ENCODE results near the gene TGFBRAP1. TPM values are rescaled to one million over a fixed set of nuclear protein-coding genes. Genes with fewer than 3 reads are reported as not detected.
"Not testable (repeated sequence)": the region's sequence is repeated elsewhere in the genome, so short reads cannot be mapped to it uniquely, and the experiment has no call there.

TGFBRAP1 gene
- total RNA-seq, 2 experiments from 2014 or later, result 28.7 to 30.1 TPM

DNA sequence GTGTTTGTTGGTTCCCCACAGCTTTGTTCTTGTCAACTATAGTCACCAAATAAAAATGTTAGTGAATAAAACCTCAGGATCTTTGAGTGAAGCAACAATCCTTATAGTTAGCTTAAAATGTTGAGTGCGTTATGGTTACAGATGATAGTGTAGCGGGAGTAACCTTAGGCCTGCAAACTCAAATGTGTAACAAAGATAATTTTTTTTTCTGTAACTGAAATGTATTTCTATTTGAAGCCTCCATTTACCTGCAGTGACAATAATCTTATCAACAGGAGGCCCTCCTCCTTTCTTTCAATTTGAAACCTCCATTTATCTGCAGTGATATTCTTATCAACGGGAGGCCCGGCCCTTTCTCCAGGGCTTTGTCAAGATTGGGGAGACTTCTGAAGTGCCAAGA, 4.7 kb upstream of the TGFBRAP1 start:
- peaks cover 10% of the 10 kb centered on the region for H3K36me3 Mint-ChIP-seq
- H3K9me3 Mint-ChIP-seq, result no peaks in the 10 kb centered on the region
- no peak for DNase-seq
- no peak overlapping the region for H3K4me3 Mint-ChIP-seq
- peaks cover 25% of the 10 kb centered on the region for H3K4me1 Mint-ChIP-seq
- H3K27ac Mint-ChIP-seq, result no peak overlapping the region
- H3K27me3 Mint-ChIP-seq, result no peaks in the 10 kb centered on the region

DNA sequence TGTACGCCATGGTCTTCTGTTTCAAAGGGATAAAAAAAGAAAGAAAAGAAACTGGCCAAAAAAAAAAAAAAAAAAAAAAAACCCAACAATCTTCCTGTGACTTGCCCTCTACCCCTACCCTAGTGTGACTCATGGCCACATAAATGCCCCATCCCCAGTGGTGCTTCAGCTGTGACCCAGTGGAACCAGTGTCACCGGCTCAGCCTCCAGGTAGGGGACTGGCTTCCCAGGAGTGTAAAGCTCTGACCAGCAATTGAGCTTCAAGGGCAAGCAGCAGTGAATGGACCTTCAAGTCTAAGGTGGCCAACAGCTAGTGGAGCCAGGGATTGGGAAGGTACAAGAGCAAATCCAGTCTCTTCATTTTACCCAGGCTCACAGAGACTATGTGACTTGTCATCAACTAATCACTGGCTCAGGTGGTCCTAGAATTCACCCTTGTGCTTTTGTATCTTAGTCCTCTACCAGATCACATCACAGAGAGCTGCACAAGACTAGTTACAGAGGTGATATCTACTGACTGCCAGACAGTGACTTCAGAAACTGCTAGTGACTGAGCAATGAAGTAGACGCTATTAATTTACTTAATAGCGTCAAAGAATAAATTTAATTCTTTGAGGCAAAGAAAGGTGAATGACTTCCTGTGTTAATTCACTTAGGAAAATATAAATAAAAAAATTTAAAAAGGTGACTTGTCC, 1.3 kb upstream of the TGFBRAP1 start:
- Mint-ChIP-seq H3K9me3 (no peaks in the 10 kb centered on the region), H3K27me3 (no peaks in the 10 kb centered on the region), H3K4me1 (peaks cover 34% of the 10 kb centered on the region)

DNA sequence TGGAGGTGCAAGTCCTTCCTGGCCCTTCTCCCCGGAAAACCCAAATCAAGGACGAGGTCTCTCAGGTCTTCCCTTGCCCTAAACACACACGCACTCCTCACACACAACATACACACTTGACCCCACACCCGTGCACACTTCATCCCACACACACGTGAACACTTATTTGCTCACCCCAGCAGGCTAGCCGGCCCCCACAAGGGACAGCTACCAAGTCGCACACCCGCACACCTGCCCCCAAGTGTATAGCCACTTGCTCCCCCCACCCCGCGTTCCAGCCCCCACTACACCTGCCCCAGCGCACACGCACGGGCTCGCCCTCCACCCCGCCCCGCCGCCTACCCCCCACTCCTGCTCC, 359 bp downstream of the TGFBRAP1 start:
- Mint-ChIP-seq H3K27ac (peak overlapping the region; percentile 86), H3K36me3 (peaks cover 25% of the 10 kb centered on the region), H3K27me3 (no peaks in the 10 kb centered on the region), H3K4me1 (peaks cover 46% of the 10 kb centered on the region), H3K4me3 (peak overlapping the region; percentile 82), H3K9me3 (no peaks in the 10 kb centered on the region)
- no peak for DNase-seq

More for the DNA sequence above, 1.3 kb upstream of the TGFBRAP1 start:
- Mint-ChIP-seq H3K36me3 (peaks cover 17% of the 10 kb centered on the region), H3K27ac (peak overlapping the region; percentile 96), H3K4me3 (peak overlapping the region; percentile 88)
- no peak for DNase-seq

DNA sequence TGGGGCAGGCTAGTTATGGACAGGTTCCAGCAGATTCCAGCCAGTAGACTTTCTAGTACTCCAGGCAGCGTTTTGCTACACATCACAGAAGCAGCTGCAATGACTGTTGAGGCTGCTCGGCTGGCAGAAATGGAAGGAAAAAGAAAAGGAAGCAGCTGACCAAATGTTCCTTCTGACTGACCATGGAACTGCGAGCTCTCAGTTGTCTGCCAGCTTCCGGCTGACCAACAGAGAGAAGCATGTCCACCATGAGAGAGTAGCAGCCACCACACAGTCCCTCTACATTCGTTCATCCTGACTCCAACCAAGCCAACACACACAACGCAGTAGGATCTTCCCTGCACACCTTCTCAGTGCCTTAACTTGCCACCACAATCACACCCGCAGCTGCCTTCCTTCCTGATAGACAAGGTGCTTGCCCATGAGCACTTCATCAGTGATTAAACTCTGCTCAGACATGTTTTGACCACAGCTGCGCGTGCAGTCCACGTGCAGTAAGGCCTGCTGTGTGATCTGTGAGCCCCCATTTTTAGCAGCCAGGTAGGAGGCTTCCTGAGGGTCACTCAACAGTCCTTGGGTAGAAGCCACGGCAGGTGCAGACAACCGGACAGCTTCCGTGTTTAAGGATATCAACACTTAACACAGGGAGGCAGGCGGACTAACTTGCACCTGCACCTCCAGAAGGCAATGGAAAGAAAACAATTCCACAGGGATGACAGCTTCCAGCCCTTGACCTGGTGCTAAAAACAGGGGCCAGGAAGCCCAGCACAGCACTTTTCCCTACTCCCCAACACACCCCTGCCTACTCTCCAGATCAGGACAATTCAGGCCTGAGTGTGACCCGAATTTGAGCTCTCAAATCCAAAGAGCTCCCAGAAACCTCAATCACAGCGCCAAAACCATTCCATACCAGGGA, 996 bp downstream of the TGFBRAP1 start:
- peak; percentile 27 for DNase-seq
- peaks cover 53% of the 10 kb centered on the region for H3K4me1 Mint-ChIP-seq
- H3K27ac Mint-ChIP-seq, result peak overlapping the region; percentile 86
- H3K9me3 Mint-ChIP-seq, result no peaks in the 10 kb centered on the region
- peak overlapping the region; percentile 82 for H3K4me3 Mint-ChIP-seq
- H3K36me3 Mint-ChIP-seq, result peaks cover 29% of the 10 kb centered on the region
- no peaks in the 10 kb centered on the region for H3K27me3 Mint-ChIP-seq

DNA sequence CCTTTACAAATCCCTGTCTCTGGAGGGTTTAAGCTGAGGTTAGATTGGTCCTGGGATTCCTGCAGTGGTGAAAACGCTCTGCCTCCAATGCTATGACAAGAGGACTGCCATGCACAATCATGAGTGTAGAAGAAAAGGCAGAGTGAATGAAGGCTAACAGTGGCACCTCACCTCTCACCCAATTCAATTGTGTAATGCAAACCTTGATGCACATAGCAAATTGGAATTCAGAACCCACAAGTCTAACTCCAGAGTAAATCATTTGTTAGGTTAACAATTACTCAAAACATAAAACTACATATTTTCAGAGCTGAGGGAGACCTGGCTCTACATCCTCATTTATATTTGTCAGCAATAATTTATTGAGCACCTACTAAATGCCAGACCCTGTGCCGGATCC, 1.8 kb downstream of the TGFBRAP1 start:
- Mint-ChIP-seq H3K4me3 (peak overlapping the region; percentile 82), H3K27ac (no peak overlapping the region), H3K4me1 (peaks cover 61% of the 10 kb centered on the region), H3K9me3 (no peaks in the 10 kb centered on the region), H3K27me3 (no peaks in the 10 kb centered on the region), H3K36me3 (peaks cover 29% of the 10 kb centered on the region)
- no peak for DNase-seq

DNA sequence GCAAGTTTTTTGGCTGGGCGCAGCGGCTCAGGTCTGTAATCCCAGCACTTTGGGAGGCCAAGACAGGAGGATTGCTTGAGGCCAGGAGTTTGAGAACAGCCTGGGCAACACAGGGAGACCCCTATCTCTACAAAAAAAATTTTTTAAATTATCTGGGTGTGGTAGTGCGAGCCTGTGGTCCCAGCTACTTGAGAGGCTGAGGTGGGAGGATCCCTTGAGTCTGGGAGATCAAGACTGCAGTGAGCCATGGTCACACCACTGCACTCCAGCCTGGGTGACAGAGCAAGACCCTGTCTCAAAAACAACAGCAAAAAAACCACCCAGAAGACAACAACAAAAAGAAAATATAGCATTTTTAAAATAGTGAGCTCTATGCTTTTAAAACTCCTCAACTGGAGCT, 2.3 kb downstream of the TGFBRAP1 start:
- H3K27ac Mint-ChIP-seq, H3K4me3 Mint-ChIP-seq, DNase-seq, H3K27me3 Mint-ChIP-seq, H3K9me3 Mint-ChIP-seq: not testable (repeated sequence)
- peaks cover 65% of the 10 kb centered on the region for H3K4me1 Mint-ChIP-seq
- peaks cover 29% of the 10 kb centered on the region for H3K36me3 Mint-ChIP-seq

DNA sequence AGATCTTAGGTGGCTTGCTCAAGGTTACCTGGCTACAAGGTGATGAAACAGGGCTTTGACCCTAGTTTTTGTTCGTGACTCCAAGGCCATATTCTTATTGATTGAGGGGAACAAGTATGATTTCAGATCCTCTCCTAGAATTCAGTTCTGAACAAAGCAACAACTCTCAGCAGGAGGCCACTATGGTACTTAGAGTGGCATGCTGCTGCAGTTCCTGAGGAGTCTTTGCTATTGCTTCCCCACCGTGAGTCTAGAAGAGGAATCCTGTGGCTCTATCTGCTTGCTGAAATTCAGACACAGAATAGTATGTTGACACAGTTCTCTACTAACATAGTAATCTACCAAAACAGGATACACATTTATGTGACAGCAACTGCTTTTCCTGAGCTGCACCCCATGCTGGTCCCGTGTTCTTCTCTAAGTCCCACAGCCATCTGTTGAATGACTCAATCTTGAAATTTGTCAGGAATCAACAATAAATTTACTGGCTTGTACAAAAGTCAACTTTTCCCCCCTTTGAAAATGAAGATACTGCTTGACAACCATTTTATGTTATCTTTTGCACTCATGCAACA, 4.1 kb downstream of the TGFBRAP1 start:
- H3K9me3 Mint-ChIP-seq, result no peaks in the 10 kb centered on the region
- no peak overlapping the region for H3K27ac Mint-ChIP-seq
- DNase-seq, result no peak
- H3K36me3 Mint-ChIP-seq, result peaks cover 29% of the 10 kb centered on the region
- H3K4me1 Mint-ChIP-seq, result peaks cover 66% of the 10 kb centered on the region
- no peak overlapping the region for H3K4me3 Mint-ChIP-seq
- H3K27me3 Mint-ChIP-seq, result no peaks in the 10 kb centered on the region

DNA sequence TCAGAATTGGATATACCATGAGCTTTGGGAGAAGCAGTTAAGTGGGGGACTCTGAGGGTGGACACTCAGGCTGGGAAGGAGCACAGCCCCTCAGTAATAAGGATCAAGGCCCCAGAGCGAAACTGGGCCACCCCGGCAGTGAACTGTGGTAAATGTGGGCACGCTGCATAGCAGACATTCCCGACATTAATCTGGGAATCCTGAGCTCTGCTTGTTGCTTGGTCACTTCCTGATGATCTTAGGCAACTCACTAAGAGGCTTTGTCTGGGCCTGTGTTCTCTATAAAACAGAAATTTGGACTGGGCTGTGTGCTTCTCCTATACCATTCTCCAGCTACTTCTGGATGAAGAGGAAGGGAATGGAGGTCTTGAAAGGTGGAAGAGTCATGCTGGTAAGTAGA, 4.8 kb downstream of the TGFBRAP1 start:
- DNase-seq, result no peak
- Mint-ChIP-seq H3K27ac (no peak overlapping the region), H3K27me3 (no peaks in the 10 kb centered on the region), H3K9me3 (no peaks in the 10 kb centered on the region), H3K36me3 (peaks cover 29% of the 10 kb centered on the region), H3K4me1 (peaks cover 69% of the 10 kb centered on the region), H3K4me3 (no peak overlapping the region)

DNA sequence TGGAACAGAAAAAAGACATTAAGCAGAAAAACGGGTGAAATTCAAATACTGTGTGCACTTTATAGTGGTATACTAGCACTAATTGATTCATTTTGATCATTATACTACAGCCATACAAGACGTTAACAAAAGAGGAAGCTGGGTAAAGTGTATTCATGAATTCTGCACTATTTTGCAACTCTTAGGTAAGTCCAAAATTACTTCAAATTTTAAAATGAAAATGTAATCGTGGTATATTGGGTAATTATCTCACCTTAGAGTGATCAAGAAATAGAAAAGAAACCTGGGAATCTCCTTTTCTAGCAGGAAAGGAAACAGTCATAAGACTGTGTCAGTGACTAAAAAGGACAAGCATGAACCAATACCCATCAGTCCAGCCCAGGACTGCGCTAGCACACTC, 5.4 kb downstream of the TGFBRAP1 start:
- Mint-ChIP-seq H3K27ac (no peak overlapping the region), H3K4me3 (no peak overlapping the region), H3K4me1 (peaks cover 69% of the 10 kb centered on the region), H3K27me3 (no peaks in the 10 kb centered on the region), H3K36me3 (peaks cover 28% of the 10 kb centered on the region), H3K9me3 (no peaks in the 10 kb centered on the region)
- DNase-seq, result no peak

DNA sequence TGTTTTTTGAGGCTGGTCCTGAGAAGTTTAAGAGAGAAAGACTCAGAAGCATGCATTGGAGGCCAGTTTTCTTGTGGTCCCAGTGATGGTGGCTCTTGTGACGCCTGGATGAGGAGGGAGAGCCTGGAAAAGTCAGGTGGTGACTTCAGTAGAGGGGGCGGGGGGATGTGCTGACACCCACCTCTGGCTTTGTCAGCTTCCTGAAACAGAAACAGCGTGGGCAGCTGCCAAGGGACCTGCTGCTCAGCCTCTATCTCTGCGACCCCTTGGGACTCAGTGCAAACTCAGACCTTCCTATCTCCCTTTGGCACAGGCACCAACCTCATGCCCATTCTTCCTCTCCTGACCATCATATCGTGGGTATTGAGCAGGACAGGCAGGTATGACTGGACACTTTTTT, 6.4 kb downstream of the TGFBRAP1 start:
- Mint-ChIP-seq H3K4me1 (peaks cover 68% of the 10 kb centered on the region), H3K27ac (peak overlapping the region; percentile 0), H3K9me3 (no peaks in the 10 kb centered on the region), H3K4me3 (no peak overlapping the region), H3K27me3 (no peaks in the 10 kb centered on the region), H3K36me3 (peaks cover 25% of the 10 kb centered on the region)
- no peak for DNase-seq

DNA sequence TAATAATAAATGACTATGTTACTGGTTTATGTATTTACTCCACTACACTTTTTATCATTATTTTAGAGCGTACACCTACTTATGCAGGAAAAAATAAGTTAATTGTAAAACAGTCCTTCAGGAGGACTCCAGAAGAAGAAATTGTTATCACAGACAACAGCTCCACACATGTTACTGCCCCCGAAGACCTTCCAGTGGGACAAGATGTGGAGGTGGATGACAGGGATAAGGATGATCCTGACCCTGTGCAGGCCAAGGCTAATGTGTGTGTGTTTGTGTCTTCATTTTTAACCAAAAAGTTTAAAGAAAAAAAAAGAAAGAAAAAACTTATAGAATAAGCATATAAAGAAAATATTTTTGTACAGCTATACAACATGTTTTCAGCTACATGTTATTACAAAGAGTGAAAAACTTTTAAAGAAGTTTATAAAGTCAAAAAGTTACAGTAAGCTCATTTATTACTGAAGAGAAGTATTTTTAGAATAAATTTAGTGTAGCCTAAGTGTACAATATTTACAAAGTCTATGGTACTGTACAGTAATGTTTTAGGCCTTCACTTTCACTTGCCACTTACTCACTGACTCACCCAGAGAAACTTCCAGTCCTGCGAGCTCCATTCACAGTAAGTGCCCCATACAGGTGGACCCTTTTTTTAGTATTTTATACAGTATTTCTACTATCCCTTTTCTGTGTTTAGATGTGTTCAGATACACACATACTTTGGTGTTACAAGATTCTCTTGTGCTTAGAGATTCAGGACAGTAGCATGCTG, 7.5 kb downstream of the TGFBRAP1 start:
- Mint-ChIP-seq H3K27ac (no peak overlapping the region), H3K9me3 (no peaks in the 10 kb centered on the region), H3K27me3 (no peaks in the 10 kb centered on the region), H3K4me1 (peaks cover 62% of the 10 kb centered on the region), H3K4me3 (no peak overlapping the region), H3K36me3 (peaks cover 24% of the 10 kb centered on the region)
- no peak for DNase-seq

DNA sequence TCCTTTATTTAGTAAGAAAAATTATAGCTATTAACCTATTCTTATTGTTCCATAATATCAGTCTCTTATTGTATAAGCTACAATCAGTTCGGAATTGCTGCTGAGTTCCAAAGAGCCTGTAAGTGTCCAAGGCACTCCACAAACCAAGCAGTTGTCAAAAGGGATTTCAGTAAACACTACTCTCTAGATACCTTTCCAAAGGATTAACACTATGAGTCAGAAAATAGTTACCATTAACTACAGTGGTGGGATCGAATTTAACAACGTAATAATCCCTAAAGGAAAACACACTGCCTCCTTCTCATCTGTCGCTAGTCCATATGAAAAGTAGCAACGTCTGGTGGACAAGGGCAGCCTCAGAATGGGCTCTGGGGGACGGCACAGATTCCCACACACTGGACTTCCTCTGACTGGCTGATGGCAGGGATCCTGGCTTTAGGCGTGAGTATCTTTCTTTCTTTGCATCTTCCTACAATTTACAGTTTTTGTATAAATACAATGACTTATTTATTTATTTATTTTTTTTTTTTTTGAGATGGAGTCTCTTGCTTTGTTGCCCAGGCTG, 8.8 kb downstream of the TGFBRAP1 start:
- DNase-seq, result no peak
- Mint-ChIP-seq H3K4me1 (peaks cover 55% of the 10 kb centered on the region), H3K27me3 (no peaks in the 10 kb centered on the region), H3K27ac (no peak overlapping the region), H3K9me3 (no peaks in the 10 kb centered on the region), H3K36me3 (peaks cover 23% of the 10 kb centered on the region), H3K4me3 (no peak overlapping the region)

DNA sequence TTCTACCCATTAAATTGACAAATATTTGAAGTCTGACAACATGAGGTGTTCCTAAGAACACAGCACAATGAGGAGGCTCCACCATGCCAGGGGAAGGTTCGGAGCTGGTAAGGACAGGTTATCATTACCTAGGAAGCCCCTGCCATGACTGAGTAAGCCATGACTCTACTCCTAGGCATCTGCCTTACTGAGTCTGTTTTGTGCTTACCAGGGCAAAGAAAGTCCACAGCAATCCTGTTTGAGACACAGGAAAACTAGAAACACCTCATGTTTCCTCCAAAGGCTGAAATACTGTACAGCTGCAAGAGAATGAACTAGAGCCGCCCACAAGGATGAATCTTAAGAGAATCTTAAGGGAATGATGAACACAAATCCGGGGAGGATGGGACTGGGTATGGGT, 11.6 kb downstream of the TGFBRAP1 start:
- Mint-ChIP-seq H3K4me1 (peaks cover 36% of the 10 kb centered on the region), H3K9me3 (no peaks in the 10 kb centered on the region), H3K36me3 (peaks cover 16% of the 10 kb centered on the region), H3K4me3 (no peak overlapping the region), H3K27ac (no peak overlapping the region), H3K27me3 (no peaks in the 10 kb centered on the region)
- DNase-seq, result no peak

DNA sequence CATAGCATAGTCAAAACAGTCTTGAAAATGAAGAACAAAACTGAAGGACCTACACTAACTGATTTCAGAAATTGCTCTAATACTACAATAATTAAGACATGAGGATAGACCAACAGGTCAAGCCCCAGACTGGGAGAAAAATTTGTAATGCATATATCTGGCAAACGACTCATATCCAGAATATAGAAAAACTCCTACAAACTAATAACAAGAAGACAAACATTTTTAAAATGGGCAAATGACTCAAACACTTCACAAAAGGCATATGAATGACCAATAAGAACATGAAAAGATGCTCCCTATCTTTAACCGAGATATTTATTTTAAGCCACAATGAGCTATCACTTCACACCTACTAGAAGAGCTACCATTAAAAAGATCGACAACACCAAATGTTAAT, 14.2 kb downstream of the TGFBRAP1 start:
- peaks cover 18% of the 10 kb centered on the region for H3K36me3 Mint-ChIP-seq
- H3K27ac Mint-ChIP-seq, result no peak overlapping the region
- H3K27me3 Mint-ChIP-seq, result no peaks in the 10 kb centered on the region
- no peak for DNase-seq
- H3K9me3 Mint-ChIP-seq, result no peaks in the 10 kb centered on the region
- peaks cover 26% of the 10 kb centered on the region for H3K4me1 Mint-ChIP-seq
- H3K4me3 Mint-ChIP-seq, result no peak overlapping the region
